OCI-M1 (cell line): ENCODE data around the gene KHK.
"Not testable (repeated sequence)": the region's sequence is repeated elsewhere in the genome, so short reads cannot be mapped to it uniquely, and the experiment has no call there.

Experiments
- DNase-seq: peaks from one replicate; lab custom pipeline; 2025; lab: John Stamatoyannopoulos, UW

The KHK gene

GRCh38 chr2:27095745-27096651 is 9.4 kb downstream of the KHK start:
- DNase-seq: peak; percentile 76

GRCh38 chr2:27096748-27097297 is 10.3 kb downstream of the KHK start:
- no peak for DNase-seq

- DNase-seq: no peak
Observed at GRCh38 chr2:27097341-27097740, 10.8 kb downstream of the KHK start.

GRCh38 chr2:27099334-27099955 is 12.9 kb downstream of the KHK start:
- no peak for DNase-seq

GRCh38 chr2:27100036-27100435 is 13.5 kb downstream of the KHK start:
- DNase-seq: no peak

GRCh38 chr2:27102329-27102728 is 15.8 kb downstream of the KHK start:
- DNase-seq: no peak

- no peak for DNase-seq
Observed at GRCh38 chr2:27105981-27106380, 19.4 kb downstream of the KHK start.

GRCh38 chr2:27108221-27108620 is 21.6 kb downstream of the KHK start:
- no peak for DNase-seq

GRCh38 chr2:27109083-27109482 is 22.5 kb downstream of the KHK start:
- DNase-seq: no peak

GRCh38 chr2:27110603-27111352 is 24.2 kb downstream of the KHK start:
- DNase-seq: not testable (repeated sequence)

GRCh38 chr2:27111392-27112078 is 25.0 kb downstream of the KHK start:
- DNase-seq: not testable (repeated sequence)

GRCh38 chr2:27115519-27115918 is 28.9 kb downstream of the KHK start:
- peak; percentile 19 for DNase-seq

- no peak for DNase-seq
Observed at GRCh38 chr2:27117995-27118524, 31.5 kb downstream of the KHK start.

GRCh38 chr2:27118525-27119329 is 32.2 kb downstream of the KHK start, which contains the start of gene CGREF1:
CGREF1 (minus strand) TSS chr2:27119128; CDS start chr2:27104366, 14,762 bp downstream.
- no peak for DNase-seq

GRCh38 chr2:27119330-27119670 is 32.7 kb downstream of the KHK start:
- DNase-seq: not testable (repeated sequence)

- DNase-seq: no peak
Observed at GRCh38 chr2:27121906-27122305, 35.3 kb downstream of the KHK start.

- DNase-seq: no peak
Observed at GRCh38 chr2:27122791-27123190, 36.2 kb downstream of the KHK start.

GRCh38 chr2:27123302-27124150 is 37.0 kb downstream of the KHK start, which contains the start of gene ABHD1:
ABHD1 (plus strand) TSS chr2:27123815; CDS start chr2:27123949, 134 bp downstream.
- DNase-seq: no peak

- DNase-seq: no peak
Observed at GRCh38 chr2:27125104-27125503, 38.5 kb downstream of the KHK start.
